COR-L47 (cell line): ENCODE measurements around the gene EGFL8.
"Not testable (repeated sequence)": the region's sequence is repeated elsewhere in the genome, so short reads cannot be mapped to it uniquely, and the experiment has no call there.

ENCODE experiments used
- DNase-seq: peaks from one replicate; lab custom pipeline; 2025; lab: John Stamatoyannopoulos, UW

EGFL8 gene

GRCh38 chr6:32164295-32164694 is at the start of gene EGFL8:
EGFL8 (plus strand) TSS chr6:32164595; CDS start chr6:32166166, 1,571 bp downstream.
- no peak for DNase-seq

DNA sequence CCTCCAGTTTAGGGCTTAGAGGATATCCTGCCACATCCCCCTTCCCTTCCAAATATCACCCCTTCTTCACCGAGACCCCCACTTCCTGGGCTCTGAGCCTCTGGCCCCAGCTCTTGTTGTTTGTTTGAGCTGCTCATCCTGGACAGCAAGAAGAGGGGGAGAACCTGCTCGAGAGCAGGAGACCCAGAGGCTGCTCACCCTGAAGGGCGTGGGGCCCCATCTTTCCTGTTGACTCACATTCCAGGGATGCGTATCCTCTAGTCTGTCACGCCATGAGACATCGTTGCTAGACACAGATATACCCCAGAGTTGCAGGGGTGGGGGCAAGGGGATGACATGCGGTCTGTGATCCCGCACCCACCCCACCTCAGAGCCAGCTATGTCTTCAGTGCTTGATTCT is 49.6 kb upstream of the EGFL8 start:
- no peak for DNase-seq

DNA sequence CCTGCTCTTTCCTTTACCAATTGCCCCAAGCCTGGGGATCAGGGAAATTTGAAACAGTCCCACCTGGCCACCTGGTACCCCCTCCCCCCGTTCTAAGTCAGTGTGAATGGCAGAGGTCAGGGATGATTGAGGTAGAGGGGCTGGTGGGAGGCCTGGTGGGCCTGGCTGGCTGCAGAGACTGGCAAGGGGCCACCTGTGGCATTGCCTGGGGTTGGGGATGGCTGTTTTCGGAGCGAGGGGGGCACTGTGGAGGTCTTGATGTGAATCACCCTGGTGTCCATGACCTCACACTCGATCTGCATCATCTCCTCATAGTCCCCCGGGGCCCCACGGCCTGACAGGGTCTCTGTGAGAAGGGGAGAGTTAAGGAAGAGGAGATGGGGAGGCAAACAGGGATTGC is 48.8 kb upstream of the EGFL8 start:
- DNase-seq = no peak

- no peak for DNase-seq
These were observed 47.7 kb upstream of the EGFL8 start for GRCh38 chr6:32116674-32117073.

DNA sequence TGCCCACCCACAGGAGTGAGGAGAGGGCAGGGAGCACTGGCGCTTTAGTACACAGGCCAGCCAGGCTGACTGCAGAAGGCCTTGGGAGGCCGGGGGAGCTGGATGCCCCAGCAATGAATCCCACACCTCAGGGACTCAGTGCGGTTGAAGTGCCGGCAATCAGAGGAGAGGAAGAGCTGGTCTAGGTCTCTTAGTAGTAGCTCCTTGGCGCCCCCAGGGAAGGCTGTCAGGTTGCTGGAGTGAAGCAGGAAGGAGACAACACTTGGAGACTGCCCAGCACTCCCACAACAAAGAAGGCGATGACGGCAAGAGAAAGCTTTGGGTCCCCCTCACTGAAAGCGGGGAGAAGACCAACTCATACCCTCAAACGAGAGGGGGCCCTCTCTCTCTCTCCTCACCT is 46.9 kb upstream of the EGFL8 start:
- no peak for DNase-seq

GRCh38 chr6:32118782-32119628 is 45.4 kb upstream of the EGFL8 start:
- DNase-seq = peak; percentile 49

DNA sequence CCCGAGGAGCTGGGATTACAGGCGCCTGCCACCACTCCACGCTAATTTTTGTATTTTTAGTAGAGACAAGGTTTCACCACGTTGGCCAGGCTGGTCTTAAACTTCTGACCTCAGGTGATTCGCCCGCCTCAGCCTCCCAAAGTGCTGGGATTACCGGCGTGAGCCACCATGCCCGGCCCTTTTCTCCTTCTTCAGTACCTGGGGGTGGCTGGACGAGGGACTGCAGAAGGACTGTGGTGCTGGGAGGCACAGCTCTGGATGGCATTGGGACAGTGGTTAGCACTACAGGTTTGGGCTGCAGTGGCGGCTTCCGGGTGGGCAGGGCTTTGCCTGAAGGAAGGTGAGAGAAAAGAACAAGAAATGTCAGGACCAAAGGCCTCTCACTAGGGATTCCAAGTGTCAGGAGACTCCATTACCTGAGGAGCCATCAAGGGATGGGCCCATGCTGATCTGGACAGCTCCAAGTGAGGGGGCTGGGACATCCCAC is 43.8 kb upstream of the EGFL8 start:
- no peak for DNase-seq

DNA sequence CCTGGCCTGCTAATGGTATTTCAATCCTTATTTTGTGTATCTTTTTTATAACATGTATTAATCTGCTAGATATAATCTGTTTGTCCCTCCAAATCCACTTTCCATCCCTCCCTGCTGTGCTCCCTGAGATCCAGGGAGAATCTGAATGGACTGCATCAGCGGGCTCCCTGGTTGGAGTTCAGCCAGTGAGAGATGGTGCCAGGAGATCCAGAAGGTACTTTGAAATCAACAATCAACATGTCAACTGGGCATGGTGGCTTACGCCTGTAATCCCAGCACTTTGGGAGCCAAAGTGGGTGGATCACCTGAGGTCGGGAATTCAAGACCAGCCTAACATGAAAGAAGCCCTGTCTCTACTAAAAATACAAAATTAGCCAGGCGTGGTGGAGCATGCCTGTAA is 40.7 kb upstream of the EGFL8 start:
- no peak for DNase-seq

DNA sequence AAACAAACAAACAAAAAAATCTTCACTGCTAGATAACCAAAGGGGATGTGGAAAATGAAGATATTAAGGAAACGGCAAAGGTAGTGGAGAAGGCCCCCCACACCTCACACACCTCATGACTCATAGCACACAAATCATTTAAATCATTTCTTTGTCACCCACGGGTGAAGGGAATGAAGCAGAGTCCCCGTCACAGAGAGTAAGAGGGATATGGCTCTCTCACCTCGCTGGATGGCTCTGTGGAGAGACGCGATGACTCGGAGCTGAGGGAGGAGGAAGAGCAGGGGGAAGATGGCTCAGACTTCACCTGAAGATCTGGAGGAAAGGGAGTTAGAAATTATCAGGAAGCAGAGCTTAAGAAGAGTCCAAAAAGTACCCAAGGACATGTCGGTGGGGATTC is 37.5 kb upstream of the EGFL8 start:
- no peak for DNase-seq

- no peak for DNase-seq
These were observed 37.0 kb upstream of the EGFL8 start for GRCh38 chr6:32127409-32127716.

- DNase-seq = peak; percentile 99
These were observed 36.4 kb upstream of the EGFL8 start, which contains the start of gene ATF6B for GRCh38 chr6:32127717-32128592. ATF6B (minus strand) TSS chr6:32128246; CDS start chr6:32128207, 39 bp downstream.

GRCh38 chr6:32128751-32129296 is 35.6 kb upstream of the EGFL8 start:
- DNase-seq = no peak

DNA sequence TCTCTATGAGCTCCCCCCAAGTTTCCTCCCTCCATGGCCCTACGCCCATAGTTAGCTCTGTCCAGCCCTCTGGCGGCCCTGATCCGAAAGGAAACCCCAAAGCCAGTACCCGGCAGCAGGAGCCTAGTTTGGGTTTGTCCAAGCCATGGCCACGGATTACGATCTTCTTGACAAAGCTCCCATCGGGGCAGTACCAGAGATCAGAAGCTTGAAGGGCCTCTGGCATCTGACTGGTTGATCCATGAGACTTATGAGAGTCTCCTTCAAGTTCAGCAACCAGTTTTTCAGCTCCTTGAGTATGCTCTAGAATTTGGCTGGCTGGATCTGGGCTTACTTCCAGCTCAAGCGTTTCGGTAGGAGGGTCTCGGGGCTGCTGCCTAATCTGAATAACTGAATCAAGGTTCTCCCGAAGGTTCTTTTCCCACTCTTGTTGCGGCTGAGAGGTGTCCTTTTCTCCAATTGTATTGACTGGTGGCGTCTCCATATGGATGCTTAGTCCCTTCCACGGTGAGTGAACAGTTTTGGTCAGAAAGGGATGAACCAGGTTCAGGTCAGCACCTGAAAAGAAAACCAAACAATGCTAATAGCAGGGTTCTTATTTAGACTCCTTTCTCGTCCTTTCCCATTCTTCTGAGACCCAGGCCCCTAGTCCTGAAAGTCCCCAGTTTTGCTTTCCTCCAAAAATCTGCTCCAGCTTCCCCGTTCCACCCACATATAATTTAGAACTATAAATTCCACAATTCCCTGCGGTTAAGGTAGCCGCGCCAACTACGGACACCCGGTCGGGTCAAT is 34.9 kb upstream of the EGFL8 start:
- peak; percentile 73 for DNase-seq

- DNase-seq = no peak
These were observed 32.9 kb upstream of the EGFL8 start for GRCh38 chr6:32131439-32131948.

- no peak for DNase-seq
These were observed 32.3 kb upstream of the EGFL8 start for GRCh38 chr6:32132110-32132509.

- DNase-seq = no peak
These were observed 30.6 kb upstream of the EGFL8 start for GRCh38 chr6:32133786-32134185.

GRCh38 chr6:32137454-32137853 is 26.9 kb upstream of the EGFL8 start:
- no peak for DNase-seq

- DNase-seq = no peak
These were observed 24.8 kb upstream of the EGFL8 start for GRCh38 chr6:32139590-32139989.

GRCh38 chr6:32140420-32141046 is 23.9 kb upstream of the EGFL8 start:
- no peak for DNase-seq

DNA sequence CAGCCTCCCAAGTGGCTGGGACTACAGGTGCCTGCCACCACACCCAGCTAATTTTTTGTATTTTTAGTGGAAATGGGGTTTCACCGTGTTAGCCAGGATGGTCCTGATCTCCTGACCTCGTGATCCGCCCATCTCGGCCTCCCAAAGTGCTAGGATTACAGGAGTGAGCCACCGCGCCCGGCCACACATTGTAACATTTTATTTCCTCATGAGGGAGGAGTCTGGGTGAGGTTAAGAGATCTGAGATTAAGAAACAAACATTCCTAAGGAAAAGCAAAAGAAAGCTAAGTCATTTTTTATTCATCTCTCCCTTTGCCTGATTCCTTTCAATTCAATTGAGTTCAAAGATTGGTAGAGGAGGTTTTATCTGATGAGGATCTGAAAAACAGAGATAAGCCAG is 20.2 kb upstream of the EGFL8 start:
- DNase-seq = not testable (repeated sequence)

- DNase-seq = no peak
These were observed 18.1 kb upstream of the EGFL8 start for GRCh38 chr6:32146287-32146686.
